GM23338 (cell line): ENCODE results near the gene PRMT3. TPM values are rescaled to one million over a fixed set of nuclear protein-coding genes. Genes with fewer than 3 reads are reported as not detected.

Experiments used
- ATAC-seq: fragments of 200-7000 bp; cut with Tn5 transposase; 3 replicates; pipeline ENCODE4 v1.9.1; 2020
- DNase-seq: peaks from one replicate; pipeline ENCODE4 v3.0.0-alpha.2; 2015; ENCODE audit warnings: low spot score
- H2AFZ ChIP-seq: fragments of 200-600 bp; sonication (generic); 2 replicates; pipeline ENCODE4 v1.8.0; 2016; ENCODE audit warnings: antibody characterized with exemption, mild to moderate bottlenecking, moderate library complexity
- H3F3A ChIP-seq: fragments of 200-600 bp; sonication (generic); replicated peaks from 2 replicates; pipeline ENCODE4 v1.8.0; 2017; ENCODE audit warnings: antibody characterized with exemption, mixed run types, low read depth
- H3K27ac ChIP-seq: fragments of 200-600 bp; sonication (generic); 2 replicates; pipeline ENCODE4 v1.6.1; 2016; ENCODE audit warnings: low read depth
- H3K27me3 ChIP-seq: fragments of 200-600 bp; sonication (generic); 2 replicates; pipeline ENCODE4 v1.8.0; 2016; ENCODE audit warnings: mild to moderate bottlenecking, mixed run types, moderate library complexity; ENCODE audit not compliant: insufficient read depth
- H3K36me3 ChIP-seq: fragments of 200-600 bp; sonication (generic); 2 replicates; pipeline ENCODE4 v1.8.0; 2016; ENCODE audit warnings: mild to moderate bottlenecking; ENCODE audit not compliant: insufficient read depth
- H3K4me1 ChIP-seq: fragments of 200-600 bp; sonication (generic); 2 replicates; pipeline ENCODE4 v1.8.0; 2016; ENCODE audit warnings: mild to moderate bottlenecking, moderate library complexity; ENCODE audit not compliant: insufficient read depth
- H3K4me2 ChIP-seq: fragments of 200-600 bp; sonication (generic); 2 replicates; pipeline ENCODE4 v1.7.1; 2017; ENCODE audit warnings: mixed run types
- H3K4me3 ChIP-seq: fragments of 200-600 bp; sonication (generic); 2 replicates; pipeline ENCODE4 v1.6.1; 2016; ENCODE audit warnings: mixed run types
- H3K79me2 ChIP-seq: fragments of 200-600 bp; sonication (generic); replicated peaks from 2 replicates; pipeline ENCODE4 v1.8.0; 2017; ENCODE audit warnings: mild to moderate bottlenecking; ENCODE audit not compliant: insufficient read depth
- H3K9me2 ChIP-seq: fragments of 200-600 bp; sonication (generic); 2 replicates; pipeline ENCODE4 v1.8.0; 2017; ENCODE audit not compliant: insufficient read depth
- H4K20me1 ChIP-seq: fragments of 200-600 bp; sonication (generic); replicated peaks from 2 replicates; pipeline ENCODE4 v1.8.0; 2017; ENCODE audit warnings: mild to moderate bottlenecking; ENCODE audit not compliant: insufficient read depth
- H3K27ac Mint-ChIP-seq: 2 replicates; pipeline ENCODE4 v1.8.0; 2020; ENCODE audit warnings: inconsistent platforms, mild to moderate bottlenecking, moderate library complexity, mixed read lengths
- H3K27me3 Mint-ChIP-seq: 3 replicates; pipeline ENCODE4 v1.8.0; 2022; ENCODE audit warnings: low read depth, mild to moderate bottlenecking, moderate library complexity, mixed read lengths, inconsistent platforms; ENCODE audit not compliant: insufficient read depth, poor library complexity
- H3K36me3 Mint-ChIP-seq: 3 replicates; pipeline ENCODE4 v1.8.0; 2021; ENCODE audit warnings: low read depth, mild to moderate bottlenecking, inconsistent platforms, moderate library complexity, mixed read lengths
- H3K4me1 Mint-ChIP-seq: 3 replicates; pipeline ENCODE4 v1.8.0; 2020; ENCODE audit warnings: mild to moderate bottlenecking, inconsistent platforms, mixed read lengths
- H3K4me3 Mint-ChIP-seq: 3 replicates; pipeline ENCODE4 v1.8.0; 2021; ENCODE audit warnings: moderate library complexity, mild to moderate bottlenecking, inconsistent platforms, mixed read lengths
- H3K9me3 Mint-ChIP-seq: 3 replicates; pipeline ENCODE4 v1.8.0; 2020; ENCODE audit warnings: moderate library complexity, mild to moderate bottlenecking, inconsistent platforms, mixed read lengths
- CREB1 ChIP-seq: fragments of 250-450 bp; sonication (Bioruptor Pico); IDR thresholded peaks from 2 replicates; pipeline ENCODE4 v1.5.0; 2020; ENCODE audit warnings: low read depth, mild to moderate bottlenecking, moderate library complexity
- EZH2 ChIP-seq: fragments of 200-600 bp; sonication (generic); IDR thresholded peaks from one replicate; pipeline ENCODE4 v1.8.0; 2017; ENCODE audit warnings: antibody characterized with exemption, mild to moderate bottlenecking, low read depth; ENCODE audit not compliant: unreplicated experiment
- EZH2phosphoT487 ChIP-seq: fragments of 200-600 bp; sonication (generic); IDR thresholded peaks from one replicate; pipeline ENCODE4 v1.8.1; 2018; ENCODE audit warnings: antibody characterized with exemption; ENCODE audit not compliant: unreplicated experiment
- JUNB ChIP-seq: IDR thresholded peaks from one replicate; pipeline ENCODE4 v1.6.1; 2016; ENCODE audit warnings: antibody characterized with exemption; ENCODE audit not compliant: unreplicated experiment
- NANOG ChIP-seq: IDR thresholded peaks from 2 replicates; pipeline ENCODE4 v1.6.1; 2016; ENCODE audit warnings: antibody characterized with exemption, borderline replicate concordance
- POLR2AphosphoS5 ChIP-seq: IDR thresholded peaks from 2 replicates; pipeline ENCODE4 v1.6.1; 2016; ENCODE audit warnings: antibody characterized with exemption, low read depth
- STAT1 ChIP-seq: IDR thresholded peaks from one replicate; pipeline ENCODE4 v1.6.1; 2016; ENCODE audit warnings: antibody characterized with exemption; ENCODE audit not compliant: unreplicated experiment
- ZNF114 ChIP-seq: fragments of 250-450 bp; sonication (Bioruptor Pico); IDR thresholded peaks from 2 replicates; pipeline ENCODE4 v1.5.0; 2020; ENCODE audit warnings: mild to moderate bottlenecking, moderate library complexity
- ZNF331 ChIP-seq: fragments of 250-450 bp; sonication (Bioruptor Pico); IDR thresholded peaks from 2 replicates; pipeline ENCODE4 v1.5.0; 2020; ENCODE audit warnings: low read depth, mild to moderate bottlenecking, moderate library complexity
- polyA plus RNA-seq: library from polyadenylated mRNA; unstranded; fragments of >200 nt; fragmentation: Nextera tagmentation; extraction: Ambion mirVana; gene quantifications from 2 replicates; pipeline ENCODE4 v1.2.1, GENCODE V29; 2016
- total RNA-seq: library from RNA; depleted of rRNA; stranded (reverse); fragments of >200 nt; shearing (Covaris generic); gene quantifications from 2 replicates; pipeline ENCODE4 v1.2.3, GENCODE V29; 2014
- TF ChIP-seq, protein P1 (sequence below): IDR thresholded peaks from 2 replicates; pipeline ENCODE4 v1.6.1; 2016; ENCODE audit warnings: antibody characterized with exemption
- TF ChIP-seq, protein P2 (sequence below): IDR thresholded peaks from one replicate; pipeline ENCODE4 v1.6.1; 2018; ENCODE audit warnings: antibody characterized with exemption; ENCODE audit not compliant: unreplicated experiment
- TF ChIP-seq, protein P3 (sequence below): fragments of 250-450 bp; sonication (Bioruptor Pico); IDR thresholded peaks from 2 replicates; pipeline ENCODE4 v1.5.0; 2020; ENCODE audit warnings: mild to moderate bottlenecking, moderate library complexity
- TF ChIP-seq, protein P4 (sequence below), 2 experiments: fragments of 200-600 bp in 1 of 2; sonication (generic) in 1 of 2; conservative IDR thresholded peaks; 2 replicates each; pipeline versions ENCODE4 v1.5.1 to v1.6.1; 2016 to 2017; ENCODE audit warnings: antibody characterized with exemption in 2 of 2, low read depth in 2 of 2, mild to moderate bottlenecking in 2 of 2, moderate library complexity in 1 of 2

Gene PRMT3
- total and polyA plus RNA-seq, 2 experiments from 2014 or later, result 19.0 to 35.0 TPM

DNA sequence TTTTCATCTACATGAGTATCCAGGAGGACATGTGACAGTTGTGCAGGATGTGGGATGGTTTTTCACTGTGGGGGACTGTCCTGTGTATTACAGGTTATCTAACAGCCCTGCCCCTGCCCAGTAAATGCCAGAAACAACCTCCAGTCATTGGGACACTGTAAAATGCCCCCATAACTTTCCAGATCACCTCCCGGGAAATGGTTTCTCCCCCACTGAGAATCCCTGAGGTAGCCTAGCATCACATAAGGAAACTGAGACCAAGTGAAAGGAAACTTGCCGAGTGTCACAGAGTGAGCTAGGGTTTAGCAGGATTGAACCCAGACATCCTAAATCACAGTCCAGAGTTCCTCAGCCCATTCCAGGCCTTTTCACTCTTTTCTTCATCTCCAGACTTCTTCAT is 163.6 kb downstream of the PRMT3 start:
- no peak for TF ChIP-seq NANOG
- TF ChIP-seq, protein P1, sequence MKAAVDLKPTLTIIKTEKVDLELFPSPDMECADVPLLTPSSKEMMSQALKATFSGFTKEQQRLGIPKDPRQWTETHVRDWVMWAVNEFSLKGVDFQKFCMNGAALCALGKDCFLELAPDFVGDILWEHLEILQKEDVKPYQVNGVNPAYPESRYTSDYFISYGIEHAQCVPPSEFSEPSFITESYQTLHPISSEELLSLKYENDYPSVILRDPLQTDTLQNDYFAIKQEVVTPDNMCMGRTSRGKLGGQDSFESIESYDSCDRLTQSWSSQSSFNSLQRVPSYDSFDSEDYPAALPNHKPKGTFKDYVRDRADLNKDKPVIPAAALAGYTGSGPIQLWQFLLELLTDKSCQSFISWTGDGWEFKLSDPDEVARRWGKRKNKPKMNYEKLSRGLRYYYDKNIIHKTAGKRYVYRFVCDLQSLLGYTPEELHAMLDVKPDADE, result no peak
- no peak for TF ChIP-seq JUNB
- TF ChIP-seq ZNF114 (CRISPR knock-in tag), result no peak
- no peak for TF ChIP-seq EZH2
- TF ChIP-seq ZNF331, result no peak
- TF ChIP-seq, protein P2, sequence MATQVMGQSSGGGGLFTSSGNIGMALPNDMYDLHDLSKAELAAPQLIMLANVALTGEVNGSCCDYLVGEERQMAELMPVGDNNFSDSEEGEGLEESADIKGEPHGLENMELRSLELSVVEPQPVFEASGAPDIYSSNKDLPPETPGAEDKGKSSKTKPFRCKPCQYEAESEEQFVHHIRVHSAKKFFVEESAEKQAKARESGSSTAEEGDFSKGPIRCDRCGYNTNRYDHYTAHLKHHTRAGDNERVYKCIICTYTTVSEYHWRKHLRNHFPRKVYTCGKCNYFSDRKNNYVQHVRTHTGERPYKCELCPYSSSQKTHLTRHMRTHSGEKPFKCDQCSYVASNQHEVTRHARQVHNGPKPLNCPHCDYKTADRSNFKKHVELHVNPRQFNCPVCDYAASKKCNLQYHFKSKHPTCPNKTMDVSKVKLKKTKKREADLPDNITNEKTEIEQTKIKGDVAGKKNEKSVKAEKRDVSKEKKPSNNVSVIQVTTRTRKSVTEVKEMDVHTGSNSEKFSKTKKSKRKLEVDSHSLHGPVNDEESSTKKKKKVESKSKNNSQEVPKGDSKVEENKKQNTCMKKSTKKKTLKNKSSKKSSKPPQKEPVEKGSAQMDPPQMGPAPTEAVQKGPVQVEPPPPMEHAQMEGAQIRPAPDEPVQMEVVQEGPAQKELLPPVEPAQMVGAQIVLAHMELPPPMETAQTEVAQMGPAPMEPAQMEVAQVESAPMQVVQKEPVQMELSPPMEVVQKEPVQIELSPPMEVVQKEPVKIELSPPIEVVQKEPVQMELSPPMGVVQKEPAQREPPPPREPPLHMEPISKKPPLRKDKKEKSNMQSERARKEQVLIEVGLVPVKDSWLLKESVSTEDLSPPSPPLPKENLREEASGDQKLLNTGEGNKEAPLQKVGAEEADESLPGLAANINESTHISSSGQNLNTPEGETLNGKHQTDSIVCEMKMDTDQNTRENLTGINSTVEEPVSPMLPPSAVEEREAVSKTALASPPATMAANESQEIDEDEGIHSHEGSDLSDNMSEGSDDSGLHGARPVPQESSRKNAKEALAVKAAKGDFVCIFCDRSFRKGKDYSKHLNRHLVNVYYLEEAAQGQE, result no peak
- no peak for TF ChIP-seq STAT1
- TF ChIP-seq, protein P3, sequence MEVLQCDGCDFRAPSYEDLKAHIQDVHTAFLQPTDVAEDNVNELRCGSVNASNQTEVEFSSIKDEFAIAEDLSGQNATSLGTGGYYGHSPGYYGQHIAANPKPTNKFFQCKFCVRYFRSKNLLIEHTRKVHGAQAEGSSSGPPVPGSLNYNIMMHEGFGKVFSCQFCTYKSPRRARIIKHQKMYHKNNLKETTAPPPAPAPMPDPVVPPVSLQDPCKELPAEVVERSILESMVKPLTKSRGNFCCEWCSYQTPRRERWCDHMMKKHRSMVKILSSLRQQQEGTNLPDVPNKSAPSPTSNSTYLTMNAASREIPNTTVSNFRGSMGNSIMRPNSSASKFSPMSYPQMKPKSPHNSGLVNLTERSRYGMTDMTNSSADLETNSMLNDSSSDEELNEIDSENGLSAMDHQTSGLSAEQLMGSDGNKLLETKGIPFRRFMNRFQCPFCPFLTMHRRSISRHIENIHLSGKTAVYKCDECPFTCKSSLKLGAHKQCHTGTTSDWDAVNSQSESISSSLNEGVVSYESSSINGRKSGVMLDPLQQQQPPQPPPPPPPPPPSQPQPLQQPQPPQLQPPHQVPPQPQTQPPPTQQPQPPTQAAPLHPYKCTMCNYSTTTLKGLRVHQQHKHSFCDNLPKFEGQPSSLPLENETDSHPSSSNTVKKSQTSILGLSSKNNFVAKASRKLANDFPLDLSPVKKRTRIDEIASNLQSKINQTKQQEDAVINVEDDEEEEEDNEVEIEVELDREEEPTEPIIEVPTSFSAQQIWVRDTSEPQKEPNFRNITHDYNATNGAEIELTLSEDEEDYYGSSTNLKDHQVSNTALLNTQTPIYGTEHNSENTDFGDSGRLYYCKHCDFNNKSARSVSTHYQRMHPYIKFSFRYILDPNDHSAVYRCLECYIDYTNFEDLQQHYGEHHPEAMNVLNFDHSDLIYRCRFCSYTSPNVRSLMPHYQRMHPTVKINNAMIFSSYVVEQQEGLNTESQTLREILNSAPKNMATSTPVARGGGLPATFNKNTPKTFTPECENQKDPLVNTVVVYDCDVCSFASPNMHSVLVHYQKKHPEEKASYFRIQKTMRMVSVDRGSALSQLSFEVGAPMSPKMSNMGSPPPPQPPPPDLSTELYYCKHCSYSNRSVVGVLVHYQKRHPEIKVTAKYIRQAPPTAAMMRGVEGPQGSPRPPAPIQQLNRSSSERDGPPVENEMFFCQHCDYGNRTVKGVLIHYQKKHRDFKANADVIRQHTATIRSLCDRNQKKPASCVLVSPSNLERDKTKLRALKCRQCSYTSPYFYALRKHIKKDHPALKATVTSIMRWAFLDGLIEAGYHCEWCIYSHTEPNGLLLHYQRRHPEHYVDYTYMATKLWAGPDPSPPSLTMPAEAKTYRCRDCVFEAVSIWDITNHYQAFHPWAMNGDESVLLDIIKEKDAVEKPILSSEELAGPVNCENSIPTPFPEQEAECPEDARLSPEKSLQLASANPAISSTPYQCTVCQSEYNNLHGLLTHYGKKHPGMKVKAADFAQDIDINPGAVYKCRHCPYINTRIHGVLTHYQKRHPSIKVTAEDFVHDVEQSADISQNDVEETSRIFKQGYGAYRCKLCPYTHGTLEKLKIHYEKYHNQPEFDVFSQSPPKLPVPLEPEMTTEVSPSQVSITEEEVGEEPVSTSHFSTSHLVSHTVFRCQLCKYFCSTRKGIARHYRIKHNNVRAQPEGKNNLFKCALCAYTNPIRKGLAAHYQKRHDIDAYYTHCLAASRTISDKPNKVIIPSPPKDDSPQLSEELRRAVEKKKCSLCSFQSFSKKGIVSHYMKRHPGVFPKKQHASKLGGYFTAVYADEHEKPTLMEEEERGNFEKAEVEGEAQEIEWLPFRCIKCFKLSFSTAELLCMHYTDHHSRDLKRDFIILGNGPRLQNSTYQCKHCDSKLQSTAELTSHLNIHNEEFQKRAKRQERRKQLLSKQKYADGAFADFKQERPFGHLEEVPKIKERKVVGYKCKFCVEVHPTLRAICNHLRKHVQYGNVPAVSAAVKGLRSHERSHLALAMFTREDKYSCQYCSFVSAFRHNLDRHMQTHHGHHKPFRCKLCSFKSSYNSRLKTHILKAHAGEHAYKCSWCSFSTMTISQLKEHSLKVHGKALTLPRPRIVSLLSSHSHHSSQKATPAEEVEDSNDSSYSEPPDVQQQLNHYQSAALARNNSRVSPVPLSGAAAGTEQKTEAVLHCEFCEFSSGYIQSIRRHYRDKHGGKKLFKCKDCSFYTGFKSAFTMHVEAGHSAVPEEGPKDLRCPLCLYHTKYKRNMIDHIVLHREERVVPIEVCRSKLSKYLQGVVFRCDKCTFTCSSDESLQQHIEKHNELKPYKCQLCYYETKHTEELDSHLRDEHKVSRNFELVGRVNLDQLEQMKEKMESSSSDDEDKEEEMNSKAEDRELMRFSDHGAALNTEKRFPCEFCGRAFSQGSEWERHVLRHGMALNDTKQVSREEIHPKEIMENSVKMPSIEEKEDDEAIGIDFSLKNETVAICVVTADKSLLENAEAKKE (CRISPR knock-in tag), result no peak
- TF ChIP-seq POLR2AphosphoS5, result no peak
- TF ChIP-seq, protein P4, sequence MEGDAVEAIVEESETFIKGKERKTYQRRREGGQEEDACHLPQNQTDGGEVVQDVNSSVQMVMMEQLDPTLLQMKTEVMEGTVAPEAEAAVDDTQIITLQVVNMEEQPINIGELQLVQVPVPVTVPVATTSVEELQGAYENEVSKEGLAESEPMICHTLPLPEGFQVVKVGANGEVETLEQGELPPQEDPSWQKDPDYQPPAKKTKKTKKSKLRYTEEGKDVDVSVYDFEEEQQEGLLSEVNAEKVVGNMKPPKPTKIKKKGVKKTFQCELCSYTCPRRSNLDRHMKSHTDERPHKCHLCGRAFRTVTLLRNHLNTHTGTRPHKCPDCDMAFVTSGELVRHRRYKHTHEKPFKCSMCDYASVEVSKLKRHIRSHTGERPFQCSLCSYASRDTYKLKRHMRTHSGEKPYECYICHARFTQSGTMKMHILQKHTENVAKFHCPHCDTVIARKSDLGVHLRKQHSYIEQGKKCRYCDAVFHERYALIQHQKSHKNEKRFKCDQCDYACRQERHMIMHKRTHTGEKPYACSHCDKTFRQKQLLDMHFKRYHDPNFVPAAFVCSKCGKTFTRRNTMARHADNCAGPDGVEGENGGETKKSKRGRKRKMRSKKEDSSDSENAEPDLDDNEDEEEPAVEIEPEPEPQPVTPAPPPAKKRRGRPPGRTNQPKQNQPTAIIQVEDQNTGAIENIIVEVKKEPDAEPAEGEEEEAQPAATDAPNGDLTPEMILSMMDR (conservative IDR thresholded peaks at IDR 0.05; ENCODE audit: low read depth in 2 of 2), result no peak
- TF ChIP-seq CREB1 (CRISPR knock-in tag), result no peak
- TF ChIP-seq EZH2phosphoT487, result no peak
- no peak overlapping the region for H3K27ac Mint-ChIP-seq
- H3K36me3 ChIP-seq, result no peaks in the 10 kb centered on the region
- H3K9me2 ChIP-seq, result no peaks in the 10 kb centered on the region
- no peak overlapping the region for H3K4me3 ChIP-seq
- no peaks in the 10 kb centered on the region for H3K4me1 Mint-ChIP-seq
- no peak overlapping the region for H3K27ac ChIP-seq
- no peak overlapping the region for H3K4me2 ChIP-seq
- ATAC-seq (no peak), DNase-seq (no peak)
- no peaks in the 10 kb centered on the region for H4K20me1 ChIP-seq
- no peaks in the 10 kb centered on the region for H3K27me3 ChIP-seq
- H2AFZ ChIP-seq, result 0 out of 2 replicates have a peak overlapping the region, but pooled peaks have one; percentile 47
- H3F3A ChIP-seq, result no peaks in the 10 kb centered on the region
- H3K4me1 ChIP-seq, result no peaks in the 10 kb centered on the region
- H3K36me3 Mint-ChIP-seq, result peaks cover 2% of the 10 kb centered on the region
- H3K4me3 Mint-ChIP-seq, result no peak overlapping the region
- H3K27me3 Mint-ChIP-seq, result no peaks in the 10 kb centered on the region
- no peaks in the 10 kb centered on the region for H3K79me2 ChIP-seq
- H3K9me3 Mint-ChIP-seq, result peaks cover 11% of the 10 kb centered on the region
